Activated naive CD4-positive, alpha-beta T cell treated with anti-CD3 and anti-CD28 coated beads for 36 hours (primary cell): Measurements from ENCODE around the gene ABCA1. TPM values are rescaled to one million over a fixed set of nuclear protein-coding genes. Genes with fewer than 3 reads are reported as not detected.
"Not testable (repeated sequence)": the region's sequence is repeated elsewhere in the genome, so short reads cannot be mapped to it uniquely, and the experiment has no call there.

Source experiments
- CTCF ChIA-PET: fragments of 350-600 bp; sonication (Branson Sonifier 250); formaldehyde crosslinking; loops from one replicate; lab custom pipeline; 2021; ENCODE audit warnings: antibody characterized with exemption; lab: Charles Lee
- DNase-seq: peaks from one replicate; pipeline ENCODE4 v3.0.0-alpha.2; 2020
- H3K27ac Mint-ChIP-seq: one replicate; pipeline ENCODE4 v1.8.0; 2021; ENCODE audit warnings: mild to moderate bottlenecking, mixed read lengths
- H3K27me3 Mint-ChIP-seq: one replicate; pipeline ENCODE4 v1.8.0; 2021; ENCODE audit warnings: low read depth, mixed read lengths
- H3K36me3 Mint-ChIP-seq: one replicate; pipeline ENCODE4 v1.8.0; 2021; ENCODE audit warnings: low read depth, mixed read lengths
- H3K4me1 Mint-ChIP-seq: one replicate; pipeline ENCODE4 v1.8.0; 2021; ENCODE audit warnings: low read depth, mixed read lengths
- H3K4me3 Mint-ChIP-seq: one replicate; pipeline ENCODE4 v1.8.0; 2021; ENCODE audit warnings: mild to moderate bottlenecking, moderate library complexity, mixed read lengths
- H3K9me3 Mint-ChIP-seq: one replicate; pipeline ENCODE4 v1.8.0; 2021; ENCODE audit warnings: mixed read lengths
- intact Hi-C: fragments of 100-400 bp; cut with micrococcal nuclease; formaldehyde crosslinking; loops from one replicate; pipeline ENCODE4 v1.15.1; 2023
- total RNA-seq, 2 experiments: library from RNA; stranded (reverse); gene quantifications; one replicate each; pipeline ENCODE4 v1.2.3, GENCODE V29; 2021

ABCA1 gene, protein sequence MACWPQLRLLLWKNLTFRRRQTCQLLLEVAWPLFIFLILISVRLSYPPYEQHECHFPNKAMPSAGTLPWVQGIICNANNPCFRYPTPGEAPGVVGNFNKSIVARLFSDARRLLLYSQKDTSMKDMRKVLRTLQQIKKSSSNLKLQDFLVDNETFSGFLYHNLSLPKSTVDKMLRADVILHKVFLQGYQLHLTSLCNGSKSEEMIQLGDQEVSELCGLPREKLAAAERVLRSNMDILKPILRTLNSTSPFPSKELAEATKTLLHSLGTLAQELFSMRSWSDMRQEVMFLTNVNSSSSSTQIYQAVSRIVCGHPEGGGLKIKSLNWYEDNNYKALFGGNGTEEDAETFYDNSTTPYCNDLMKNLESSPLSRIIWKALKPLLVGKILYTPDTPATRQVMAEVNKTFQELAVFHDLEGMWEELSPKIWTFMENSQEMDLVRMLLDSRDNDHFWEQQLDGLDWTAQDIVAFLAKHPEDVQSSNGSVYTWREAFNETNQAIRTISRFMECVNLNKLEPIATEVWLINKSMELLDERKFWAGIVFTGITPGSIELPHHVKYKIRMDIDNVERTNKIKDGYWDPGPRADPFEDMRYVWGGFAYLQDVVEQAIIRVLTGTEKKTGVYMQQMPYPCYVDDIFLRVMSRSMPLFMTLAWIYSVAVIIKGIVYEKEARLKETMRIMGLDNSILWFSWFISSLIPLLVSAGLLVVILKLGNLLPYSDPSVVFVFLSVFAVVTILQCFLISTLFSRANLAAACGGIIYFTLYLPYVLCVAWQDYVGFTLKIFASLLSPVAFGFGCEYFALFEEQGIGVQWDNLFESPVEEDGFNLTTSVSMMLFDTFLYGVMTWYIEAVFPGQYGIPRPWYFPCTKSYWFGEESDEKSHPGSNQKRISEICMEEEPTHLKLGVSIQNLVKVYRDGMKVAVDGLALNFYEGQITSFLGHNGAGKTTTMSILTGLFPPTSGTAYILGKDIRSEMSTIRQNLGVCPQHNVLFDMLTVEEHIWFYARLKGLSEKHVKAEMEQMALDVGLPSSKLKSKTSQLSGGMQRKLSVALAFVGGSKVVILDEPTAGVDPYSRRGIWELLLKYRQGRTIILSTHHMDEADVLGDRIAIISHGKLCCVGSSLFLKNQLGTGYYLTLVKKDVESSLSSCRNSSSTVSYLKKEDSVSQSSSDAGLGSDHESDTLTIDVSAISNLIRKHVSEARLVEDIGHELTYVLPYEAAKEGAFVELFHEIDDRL (N-terminal part only)
- 10 to 100 TPM; 31.3 to 31.5 TPM for total RNA-seq

DNA sequence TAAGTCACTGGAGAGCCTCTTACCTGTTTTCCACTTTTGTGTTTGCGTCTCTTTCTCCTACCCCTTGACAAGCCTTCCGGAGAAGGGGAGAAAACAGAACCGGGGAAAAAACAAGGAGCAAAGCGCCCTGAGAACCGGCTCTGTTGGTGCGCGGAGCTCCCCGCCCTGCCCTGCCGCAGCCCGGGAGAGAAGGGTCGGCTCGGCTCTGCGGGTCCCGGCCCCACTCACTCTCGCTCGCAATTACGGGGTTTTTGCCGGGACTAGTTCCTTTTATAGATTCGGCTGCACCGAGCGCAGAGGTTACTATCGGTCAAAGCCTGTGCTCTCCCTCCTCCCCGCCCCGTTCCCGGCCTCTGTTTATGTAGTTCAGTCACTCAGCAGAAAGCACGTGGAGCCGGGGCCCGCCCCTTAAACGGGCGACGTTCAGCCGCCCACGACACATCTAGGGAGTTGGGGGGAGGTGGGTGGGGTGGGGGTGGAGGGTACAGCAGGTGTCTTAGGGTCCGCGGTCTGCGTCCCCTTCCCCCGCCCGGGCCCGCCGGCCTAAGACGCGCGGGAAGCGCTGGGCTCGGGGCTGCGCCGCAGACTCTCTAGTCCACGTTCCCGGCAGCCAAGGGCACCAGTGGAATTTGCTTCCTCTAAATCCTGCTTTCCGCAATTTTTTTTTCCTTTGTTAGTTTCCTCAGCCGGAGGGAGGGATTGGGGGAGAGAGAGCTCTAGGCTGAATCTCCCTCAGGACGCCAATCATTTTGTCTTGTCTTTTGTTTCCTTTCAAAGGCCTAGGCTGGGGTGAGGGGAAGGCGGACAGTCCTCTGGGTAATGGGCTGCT, at the start of gene ABCA1:
Gene ABCA1 (minus strand): TSS at position 244 of the 829 bp plus-strand sequence. CDS start 24,476 bp downstream, outside the sequence.
- DNase-seq = peak; percentile 94
- H3K27me3 Mint-ChIP-seq = peaks cover 2% of the 10 kb centered on the region
- H3K4me3 Mint-ChIP-seq = peak within 1 kb of the TSS; percentile 86
- intact Hi-C loops = loop anchor here (1.0 to 10.0 kb wide), 9 partner anchors 20 to 836 kb away; partner anchors contain the start of genes SMC2 and TMEM38B
- H3K27ac Mint-ChIP-seq = peak within 1 kb of the TSS; percentile 80
- H3K9me3 Mint-ChIP-seq = no peaks in the 10 kb centered on the region
- peaks cover 21% of the 10 kb centered on the region for H3K4me1 Mint-ChIP-seq
- CTCF ChIA-PET = interaction anchor here (0.8 to 2.8 kb wide), 10 partner anchors 31 to 478 kb away, joined by 3 to 27 read pairs (median 6); no protein-coding TSS in a partner anchor
- H3K36me3 Mint-ChIP-seq = peaks cover 9% of the 10 kb centered on the region

DNA sequence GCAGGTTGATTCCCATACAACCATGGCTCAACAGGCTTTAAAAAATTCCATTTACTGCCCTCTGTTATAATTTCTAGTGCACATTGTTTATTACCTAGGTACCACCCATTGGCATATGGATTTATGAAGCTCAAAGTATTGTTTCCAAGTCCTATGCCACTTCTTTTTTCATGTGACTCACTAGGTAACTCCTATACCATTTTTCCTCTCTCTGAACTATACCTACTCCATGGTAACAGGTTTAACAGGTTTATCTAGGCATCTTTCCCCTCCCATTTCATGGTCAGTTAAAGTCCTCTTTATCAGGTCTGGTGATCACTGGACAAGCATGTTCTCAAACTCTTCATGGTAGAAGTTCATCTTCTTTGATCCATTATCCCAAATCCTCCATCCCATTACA, 49.6 kb upstream of the ABCA1 start:
- CTCF ChIA-PET = no interaction called here
- Mint-ChIP-seq H3K4me1 (peaks cover 43% of the 10 kb centered on the region), H3K4me3 (no peak overlapping the region), H3K27me3 (no peaks in the 10 kb centered on the region), H3K36me3 (peaks cover 2% of the 10 kb centered on the region), H3K27ac (no peak overlapping the region), H3K9me3 (no peaks in the 10 kb centered on the region)
- DNase-seq = no peak
- intact Hi-C loops = no loop called here

DNA sequence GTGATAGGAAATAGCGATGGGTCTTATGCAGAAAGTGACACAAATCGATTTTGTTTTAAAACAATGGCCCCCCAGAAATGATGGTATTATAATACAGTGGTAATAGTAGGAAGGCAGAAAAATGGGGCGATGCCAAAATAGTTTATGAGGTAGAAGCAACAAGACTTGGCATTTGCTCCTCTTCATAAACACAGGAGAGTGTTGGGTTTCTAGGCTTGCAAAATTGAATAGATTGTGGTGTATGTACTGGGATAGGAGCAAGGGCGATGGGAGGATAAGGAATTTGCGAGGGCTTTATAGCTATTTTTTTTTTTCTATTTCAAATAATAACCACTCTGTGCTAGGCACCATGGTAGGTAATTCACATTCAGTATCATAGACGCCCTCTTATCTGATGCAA, 49.2 kb upstream of the ABCA1 start:
- Mint-ChIP-seq H3K27ac (no peak overlapping the region), H3K27me3 (no peaks in the 10 kb centered on the region), H3K4me3 (no peak overlapping the region), H3K36me3 (no peaks in the 10 kb centered on the region), H3K9me3 (no peaks in the 10 kb centered on the region), H3K4me1 (peaks cover 40% of the 10 kb centered on the region)
- CTCF ChIA-PET = no interaction called here
- DNase-seq = no peak
- intact Hi-C loops = no loop called here

DNA sequence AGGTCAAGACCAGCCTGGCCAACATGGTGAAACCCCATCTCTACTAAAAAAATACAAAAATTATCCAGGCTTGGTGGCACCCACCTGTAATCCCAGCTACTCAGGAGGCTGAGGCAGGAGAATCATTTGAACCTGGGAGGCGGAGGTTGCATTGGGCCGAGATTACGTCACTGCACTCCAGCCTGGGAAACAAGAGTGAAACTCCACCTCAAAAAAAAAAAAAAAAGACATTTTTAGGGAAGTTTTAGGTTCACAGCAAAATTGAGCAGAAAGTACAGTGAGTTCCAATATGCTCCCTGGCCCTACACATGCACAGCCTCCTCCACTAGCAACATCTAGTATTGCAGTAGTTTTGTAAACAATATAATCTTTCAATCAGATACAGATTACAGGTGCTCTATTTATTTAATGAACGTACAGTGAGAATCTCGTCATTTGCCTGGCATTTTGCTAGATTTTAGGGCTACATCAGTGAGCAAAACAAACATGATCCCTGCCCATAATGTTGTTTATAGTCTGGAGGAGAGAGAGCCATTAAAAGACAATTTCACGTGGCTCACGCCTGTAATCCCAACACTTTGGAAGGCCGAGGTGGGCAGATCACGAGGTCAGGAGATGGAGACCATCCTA, 48.1 kb upstream of the ABCA1 start:
- H3K36me3 Mint-ChIP-seq, H3K27ac Mint-ChIP-seq, H3K9me3 Mint-ChIP-seq, H3K27me3 Mint-ChIP-seq, H3K4me3 Mint-ChIP-seq, intact Hi-C loops, CTCF ChIA-PET, DNase-seq: not testable (repeated sequence)
- peaks cover 37% of the 10 kb centered on the region for H3K4me1 Mint-ChIP-seq

DNA sequence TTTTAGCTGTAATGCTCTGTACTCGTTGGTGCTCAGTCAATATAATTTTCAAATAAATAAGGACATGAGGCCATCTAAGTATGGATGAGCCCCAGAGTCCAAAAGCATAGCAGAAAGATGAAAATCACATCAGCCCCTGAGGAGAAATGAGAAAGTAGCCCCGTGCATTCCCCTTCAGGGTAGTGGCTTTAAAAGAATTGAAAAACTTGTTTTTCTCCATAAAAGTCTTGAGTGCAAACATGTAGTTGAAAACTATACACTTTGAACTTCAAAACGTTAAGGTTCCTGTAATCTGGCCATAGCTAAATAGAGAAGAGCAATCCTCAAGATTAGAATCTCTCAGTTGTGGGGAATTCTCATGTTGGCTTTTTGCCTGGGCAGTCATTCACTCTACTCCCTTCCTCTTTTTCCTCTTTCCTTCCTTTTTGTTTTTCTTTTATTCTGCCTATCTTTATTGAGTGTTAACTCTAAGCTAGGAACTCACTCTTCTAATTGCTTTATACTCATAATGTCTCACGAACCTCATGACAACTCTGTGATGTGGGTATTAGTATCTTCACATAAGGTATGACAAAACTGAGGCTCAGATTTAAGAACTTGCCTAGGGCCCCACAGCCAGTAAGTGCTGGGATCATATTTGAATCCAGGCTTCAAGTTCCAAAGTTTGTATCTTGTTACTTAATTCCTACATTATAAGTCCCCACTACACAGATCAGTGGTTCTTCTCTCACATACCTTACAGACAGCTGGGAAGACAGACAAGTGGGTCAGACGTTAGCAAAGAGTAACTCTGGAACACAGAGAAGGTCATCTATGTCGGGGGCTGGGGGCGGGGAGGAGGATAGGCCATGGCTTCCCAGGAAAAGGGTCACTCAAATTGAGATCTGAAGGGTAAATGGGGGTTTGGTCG, 46.4 kb upstream of the ABCA1 start:
- CTCF ChIA-PET = no interaction called here
- no peak for DNase-seq
- intact Hi-C loops = loop anchor here (1.0 kb wide), 1 partner anchor 10 kb away; no protein-coding TSS in a partner anchor
- H3K27ac Mint-ChIP-seq = no peak overlapping the region
- H3K9me3 Mint-ChIP-seq = no peaks in the 10 kb centered on the region
- H3K4me3 Mint-ChIP-seq = no peak overlapping the region
- no peaks in the 10 kb centered on the region for H3K27me3 Mint-ChIP-seq
- no peaks in the 10 kb centered on the region for H3K36me3 Mint-ChIP-seq
- H3K4me1 Mint-ChIP-seq = peaks cover 20% of the 10 kb centered on the region

DNA sequence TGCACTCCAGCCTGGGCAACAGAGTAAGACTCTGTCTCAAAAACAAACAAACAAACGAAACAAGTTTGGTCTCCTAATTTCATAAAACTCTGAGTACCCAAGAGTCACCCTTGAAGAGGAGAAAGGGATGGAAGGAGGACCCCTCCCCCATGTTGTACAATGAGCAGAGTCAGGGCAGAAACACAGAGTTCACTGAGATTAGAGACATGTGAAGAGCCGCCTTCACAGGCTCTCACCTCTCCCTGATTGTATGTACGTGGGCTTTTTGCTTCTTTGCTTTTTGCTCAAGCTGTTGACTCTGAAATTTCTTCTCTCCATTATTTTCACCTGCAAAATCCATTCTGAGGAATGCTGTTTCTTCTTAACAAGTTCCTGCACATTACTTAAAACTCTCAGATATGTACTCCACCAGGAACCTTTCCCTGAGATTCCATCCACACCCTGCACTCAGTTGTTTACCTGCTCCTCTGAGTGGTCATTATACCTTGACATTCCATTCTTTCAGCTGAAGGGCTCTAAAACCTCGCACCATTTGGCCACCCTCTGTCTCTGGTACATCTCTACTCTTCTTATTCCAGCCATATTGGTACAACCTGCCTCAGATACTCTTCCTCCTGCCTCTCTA, 44.4 kb upstream of the ABCA1 start:
- Mint-ChIP-seq H3K4me3 (no peak overlapping the region), H3K27ac (no peak overlapping the region), H3K4me1 (peaks cover 25% of the 10 kb centered on the region), H3K9me3 (no peaks in the 10 kb centered on the region), H3K36me3 (no peaks in the 10 kb centered on the region), H3K27me3 (no peaks in the 10 kb centered on the region)
- DNase-seq = no peak
- intact Hi-C loops = loop anchor here (1.0 kb wide), 1 partner anchor 8 kb away; no protein-coding TSS in a partner anchor
- CTCF ChIA-PET = interaction anchor here (0.8 kb wide), 1 partner anchor 45 kb away, joined by 3 read pairs; no protein-coding TSS in a partner anchor

DNA sequence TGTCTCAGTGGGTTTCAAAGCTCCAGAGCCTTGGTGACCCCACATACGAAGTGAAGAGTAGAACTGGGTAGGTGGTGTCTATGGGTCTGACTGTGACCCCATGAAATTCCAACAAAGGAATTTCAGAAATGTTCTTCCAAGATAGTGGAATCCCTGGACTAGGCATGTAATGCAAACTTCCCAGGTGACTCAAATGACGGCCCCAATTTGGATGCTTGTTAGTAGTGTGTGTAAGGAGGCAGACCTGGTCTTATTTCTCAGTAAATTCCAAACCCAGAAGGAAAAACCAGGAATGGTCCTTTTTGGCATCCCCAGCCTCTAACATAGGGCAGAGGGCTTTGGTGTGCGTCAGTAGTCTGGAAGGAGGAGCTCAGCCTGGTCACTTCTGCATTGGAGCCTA, 43.6 kb upstream of the ABCA1 start:
- CTCF ChIA-PET = interaction anchor here (0.6 kb wide), 1 partner anchor 203 kb away, joined by 3 read pairs; no protein-coding TSS in a partner anchor

DNA sequence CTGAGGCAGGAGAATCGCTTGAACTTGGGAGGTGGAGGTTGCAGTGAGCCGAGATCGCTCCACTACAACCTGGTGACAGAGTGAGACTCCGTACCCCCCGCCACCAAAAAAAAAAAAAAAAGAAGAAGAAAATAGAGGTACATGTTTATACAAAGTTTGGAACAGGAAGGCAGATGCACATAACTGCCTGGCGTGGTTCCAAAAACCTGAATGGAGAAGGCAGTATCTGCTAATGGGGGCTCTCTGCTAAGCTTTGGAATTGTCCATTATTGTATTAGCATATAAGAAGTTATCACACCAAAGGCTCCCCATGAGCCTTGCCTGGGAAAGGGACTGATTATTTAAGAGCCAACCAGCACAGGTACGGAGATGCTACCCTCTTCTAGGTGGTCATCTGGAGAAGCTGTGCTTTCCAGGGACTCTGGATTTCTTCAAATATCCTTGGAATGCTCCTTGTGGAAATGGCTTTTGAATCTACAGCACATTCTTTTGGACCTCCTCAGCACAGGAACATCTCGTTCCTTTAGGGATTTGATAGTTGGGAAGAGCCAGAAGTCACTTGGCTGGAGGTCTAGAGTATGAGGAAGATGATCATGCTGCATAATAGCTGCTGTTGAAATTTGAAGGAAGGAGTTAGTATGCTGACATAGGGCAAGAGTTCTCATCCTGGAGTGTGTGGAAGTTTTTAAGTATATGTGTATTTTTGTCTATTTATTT, 42.5 kb upstream of the ABCA1 start:
- H3K4me1 Mint-ChIP-seq = peaks cover 25% of the 10 kb centered on the region
- H3K27ac Mint-ChIP-seq = no peak overlapping the region
- no peak for DNase-seq
- H3K27me3 Mint-ChIP-seq = no peaks in the 10 kb centered on the region
- CTCF ChIA-PET = interaction anchor here (0.6 to 1.2 kb wide), 2 partner anchors 187 to 190 kb away, joined by 3 read pairs; no protein-coding TSS in a partner anchor
- H3K4me3 Mint-ChIP-seq = no peak overlapping the region
- no peaks in the 10 kb centered on the region for H3K36me3 Mint-ChIP-seq
- H3K9me3 Mint-ChIP-seq = no peaks in the 10 kb centered on the region
- intact Hi-C loops = no loop called here

More for the DNA sequence above, 43.6 kb upstream of the ABCA1 start:
- no peaks in the 10 kb centered on the region for H3K9me3 Mint-ChIP-seq
- no peak overlapping the region for H3K27ac Mint-ChIP-seq
- no peaks in the 10 kb centered on the region for H3K27me3 Mint-ChIP-seq
- H3K4me3 Mint-ChIP-seq = no peak overlapping the region
- H3K36me3 Mint-ChIP-seq = no peaks in the 10 kb centered on the region
- no peak for DNase-seq
- intact Hi-C loops = no loop called here
- H3K4me1 Mint-ChIP-seq = peaks cover 25% of the 10 kb centered on the region

DNA sequence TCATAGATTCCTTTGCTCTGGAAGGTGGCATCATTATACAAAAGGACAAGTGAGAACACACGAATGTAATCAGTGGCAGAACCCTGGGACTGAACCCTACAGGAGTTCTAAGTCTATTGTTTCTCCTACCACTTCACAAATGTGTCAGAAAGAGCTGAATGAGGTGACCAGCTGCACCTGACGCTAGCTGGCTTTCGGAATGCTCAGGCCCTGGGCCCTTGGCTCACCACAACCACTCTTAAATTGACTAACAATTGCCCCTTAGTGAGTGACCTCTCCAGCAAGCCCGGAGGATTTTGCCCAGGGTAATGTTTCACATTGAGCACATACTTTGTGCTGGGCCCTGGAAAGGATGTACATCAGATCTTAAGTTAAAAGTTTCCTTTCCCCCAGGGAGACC, 41.2 kb upstream of the ABCA1 start:
- Mint-ChIP-seq H3K4me3 (peak overlapping the region; percentile 95), H3K36me3 (no peaks in the 10 kb centered on the region), H3K27ac (peak overlapping the region; percentile 97), H3K4me1 (peaks cover 18% of the 10 kb centered on the region), H3K27me3 (no peaks in the 10 kb centered on the region), H3K9me3 (no peaks in the 10 kb centered on the region)
- CTCF ChIA-PET = interaction anchor here (1.2 kb wide), 2 partner anchors 42 to 192 kb away, joined by 3 to 5 read pairs; partner anchors contain the start of gene ABCA1
- intact Hi-C loops = no loop called here
- DNase-seq = no peak
